NCI-H748 (cell line): ENCODE data around the gene ZNF267.
"Not testable (repeated sequence)": the region's sequence is repeated elsewhere in the genome, so short reads cannot be mapped to it uniquely, and the experiment has no call there.

ENCODE experiments used
- DNase-seq: peaks from one replicate; lab custom pipeline; 2025; ENCODE audit not compliant: unreplicated experiment; lab: John Stamatoyannopoulos, UW

Gene ZNF267

DNA sequence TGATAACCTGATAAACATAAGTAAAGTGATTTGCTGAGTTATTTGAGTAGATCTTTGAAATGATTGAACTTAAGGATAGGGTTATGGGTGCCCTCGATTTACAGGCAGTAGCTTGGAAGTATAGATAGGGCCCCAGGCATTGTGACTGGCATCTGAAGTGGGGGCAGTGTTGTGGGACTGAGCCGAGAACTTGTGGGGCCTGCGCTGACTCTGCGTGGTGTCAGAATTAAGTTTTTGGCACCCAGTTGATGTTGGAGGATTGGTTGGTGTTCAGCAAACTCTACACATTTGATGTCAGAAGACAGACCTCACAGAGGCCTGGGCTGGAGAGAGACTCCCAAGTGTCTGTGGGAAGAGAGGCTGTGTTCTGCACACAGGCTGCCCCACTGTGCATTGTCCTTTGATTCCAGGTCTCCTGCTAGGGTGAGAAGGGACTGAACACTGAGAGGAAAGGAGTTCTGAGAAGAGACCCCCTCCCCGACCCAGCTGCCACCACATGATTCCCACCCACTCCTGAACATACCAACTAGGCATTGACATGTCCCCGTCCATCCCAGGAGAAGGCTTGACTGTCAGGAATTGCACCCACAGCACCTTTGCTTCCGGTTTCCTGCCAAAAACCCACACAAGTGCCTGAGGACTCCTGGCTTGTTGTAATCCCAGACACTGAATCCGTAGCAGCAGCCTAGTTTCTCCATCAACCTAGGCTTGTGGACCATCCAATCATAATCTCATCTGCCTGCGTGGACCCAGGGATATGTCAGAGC is 4.5 kb downstream of the ZNF267 start:
- DNase-seq: no peak

DNA sequence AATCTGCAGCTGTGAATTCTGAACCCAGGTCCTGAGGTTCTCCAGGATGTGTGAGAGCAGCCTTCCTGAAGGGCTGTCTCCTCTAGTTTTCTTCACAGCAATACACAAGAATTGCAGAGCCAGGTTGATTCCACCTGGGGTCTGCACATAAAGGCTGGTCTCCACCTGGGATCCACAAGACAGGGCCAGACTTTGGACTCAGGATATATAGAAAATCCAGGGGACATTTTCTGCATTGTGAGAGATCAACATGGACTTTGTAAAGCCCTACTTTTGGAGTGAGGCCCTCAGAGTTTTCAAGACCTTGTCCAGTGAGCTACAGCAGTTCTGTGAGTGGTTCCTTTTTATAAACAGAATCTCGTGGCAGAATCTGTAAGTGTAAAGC is 6.3 kb downstream of the ZNF267 start:
- no peak for DNase-seq

DNA sequence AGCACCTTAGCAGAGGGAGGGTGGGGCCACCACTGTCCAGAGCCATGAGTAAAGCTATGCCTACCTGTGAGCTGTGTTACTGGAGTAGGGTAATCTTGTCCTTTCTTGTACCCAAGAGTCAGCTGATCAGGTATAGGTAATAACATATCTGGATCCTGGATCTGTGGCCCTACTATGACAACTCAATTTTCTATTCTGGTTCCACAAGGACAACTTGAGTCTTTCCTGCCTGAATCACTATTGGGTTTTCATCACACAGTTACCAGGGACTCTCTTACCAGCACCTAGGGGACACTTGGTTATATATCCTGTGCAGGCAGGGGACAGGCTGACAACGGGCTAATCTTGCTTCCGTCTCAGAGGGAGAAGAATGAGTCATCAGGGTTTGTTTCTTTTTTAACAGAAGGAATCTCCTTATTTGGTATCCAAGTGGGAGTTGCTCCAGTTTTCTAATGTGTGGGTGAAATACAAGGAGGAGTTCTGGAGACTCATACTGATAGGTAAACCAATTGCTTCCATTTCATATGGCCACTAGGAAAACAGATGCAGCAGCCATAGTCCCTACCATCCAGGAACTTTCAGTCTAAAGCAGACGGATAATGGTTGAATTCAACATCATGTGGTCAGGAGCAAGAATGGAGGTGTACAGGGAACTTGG is 6.8 kb downstream of the ZNF267 start:
- no peak for DNase-seq

DNA sequence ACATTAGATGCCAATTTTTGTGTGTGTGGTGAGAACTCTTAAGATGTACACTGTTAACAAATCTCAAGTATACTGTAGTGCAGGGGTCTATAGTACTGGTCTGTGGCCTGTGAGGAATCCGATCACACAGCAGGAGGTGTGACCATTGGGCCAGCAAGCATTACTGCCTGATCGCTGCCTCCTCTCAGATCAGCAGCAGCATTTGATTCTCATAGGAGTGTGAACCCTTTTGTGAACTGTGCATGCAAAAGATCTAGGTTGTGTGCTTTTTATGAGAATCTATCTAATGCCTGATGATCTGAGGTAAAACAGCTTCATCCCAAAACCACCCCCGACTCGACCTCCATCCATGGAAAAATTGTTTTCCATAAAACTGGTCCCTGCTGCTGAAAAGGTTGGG is 12.6 kb downstream of the ZNF267 start:
- DNase-seq: no peak

DNA sequence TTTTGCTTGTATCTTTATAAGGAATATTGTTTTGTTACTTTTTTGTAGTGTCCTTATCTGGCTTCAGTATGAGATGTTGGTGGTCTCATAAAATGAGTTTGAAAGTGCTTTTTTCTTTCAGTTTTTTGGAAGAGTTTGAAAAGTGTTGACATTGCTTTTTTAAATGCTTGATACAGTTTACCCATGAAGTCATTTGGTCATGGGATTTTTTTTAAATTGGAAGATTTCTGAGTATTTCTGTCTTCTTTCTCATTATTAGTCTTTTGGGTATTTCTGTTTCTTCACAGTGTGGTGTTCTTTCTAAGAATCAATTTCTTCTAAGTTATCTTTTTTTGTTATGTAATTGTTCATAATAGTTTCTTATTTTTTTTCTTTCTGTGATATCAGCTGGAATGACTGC is 15.1 kb downstream of the ZNF267 start:
- no peak for DNase-seq

DNA sequence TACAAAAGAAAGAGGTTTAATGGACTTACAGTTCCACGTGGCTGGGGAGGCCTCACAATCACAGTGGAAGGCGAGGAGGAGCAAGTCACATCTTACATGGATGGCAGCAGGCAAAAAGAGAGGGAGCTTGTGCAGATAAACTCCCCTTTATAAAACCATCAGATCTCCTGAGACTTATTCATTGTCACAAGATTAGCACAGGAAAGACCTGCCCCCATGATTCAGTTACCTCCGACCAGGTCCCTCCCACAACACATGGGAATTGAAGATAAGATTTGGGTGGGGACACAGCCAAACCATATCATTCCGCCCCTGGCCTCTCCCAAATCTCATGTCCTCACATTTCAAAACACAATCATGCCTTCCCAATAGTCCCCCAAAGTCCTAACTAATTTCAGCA is 18.5 kb downstream of the ZNF267 start:
- not testable (repeated sequence) for DNase-seq

DNA sequence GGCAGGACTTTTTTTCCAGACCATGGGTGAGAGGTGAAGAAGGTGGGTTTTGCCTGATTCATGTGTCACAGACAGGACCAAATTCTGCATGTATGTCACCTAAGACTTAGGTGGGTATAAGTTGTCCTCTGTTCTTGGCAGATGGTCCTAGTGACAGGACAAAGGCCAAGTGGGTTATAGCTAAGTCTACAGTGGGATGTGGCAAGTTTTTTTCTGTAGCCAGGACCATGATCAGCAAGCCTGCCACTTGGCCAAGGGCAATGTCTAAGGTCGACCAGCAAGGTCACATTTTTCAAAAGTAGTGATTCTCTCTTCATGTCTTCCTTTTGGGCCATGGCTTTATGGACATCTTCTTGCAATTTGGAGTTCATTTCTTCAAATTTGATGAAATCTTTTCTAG is 20.2 kb downstream of the ZNF267 start:
- no peak for DNase-seq

DNA sequence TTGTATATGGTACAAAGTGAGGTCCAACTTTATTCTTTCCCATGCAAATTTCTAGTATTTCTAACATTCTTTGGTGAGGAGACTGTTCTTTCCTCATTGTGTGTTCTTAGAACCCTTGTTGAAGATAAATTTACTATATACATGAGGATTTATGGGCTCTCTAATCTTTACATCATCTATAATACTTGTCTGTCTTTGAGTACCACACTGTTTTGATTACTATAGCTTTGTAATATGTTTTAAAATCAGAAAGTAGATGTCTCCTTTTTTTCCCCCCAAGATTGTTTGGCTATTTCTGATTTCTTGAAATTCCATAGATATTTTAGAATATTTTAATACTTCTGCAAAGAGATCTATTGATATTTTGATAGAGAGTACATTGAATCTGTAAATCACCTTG is 23.7 kb downstream of the ZNF267 start:
- DNase-seq: no peak

DNA sequence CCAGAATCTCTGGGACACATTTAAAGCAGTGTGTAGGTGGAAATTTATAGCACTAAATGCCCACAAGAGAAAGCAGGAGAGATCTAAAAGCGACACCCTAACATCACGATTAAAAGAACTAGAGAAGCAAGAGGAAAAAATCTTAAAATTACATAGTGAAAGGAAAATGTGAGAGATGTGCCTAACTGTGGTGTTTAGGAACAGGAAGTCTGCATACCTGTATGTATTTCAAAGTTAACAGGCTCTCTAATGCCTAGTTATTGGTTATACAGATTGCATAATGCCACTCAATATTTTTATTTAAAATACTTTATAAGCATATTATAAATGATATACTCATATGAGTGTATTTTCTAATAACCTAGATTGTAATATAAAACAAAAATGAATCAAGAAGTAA is 25.9 kb downstream of the ZNF267 start:
- DNase-seq: no peak

DNA sequence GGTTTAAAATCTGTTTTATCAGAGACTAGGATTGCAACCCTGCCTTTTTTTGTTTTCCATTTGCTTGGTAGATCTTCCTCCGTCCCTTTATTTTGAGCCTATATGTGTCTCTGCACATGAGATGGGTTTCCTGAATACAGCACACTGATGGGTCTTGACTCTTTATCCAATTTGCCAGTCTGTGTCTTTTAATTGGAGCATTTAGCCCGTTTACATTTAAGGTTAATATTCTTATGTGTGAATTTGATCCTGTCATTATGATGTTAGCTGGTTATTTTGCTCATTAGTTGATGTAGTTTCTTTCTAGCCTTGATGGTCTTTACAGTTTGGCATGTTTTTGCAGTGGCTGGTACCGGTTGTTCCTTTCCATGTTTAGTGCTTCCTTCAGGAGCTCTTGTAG is 31.0 kb downstream of the ZNF267 start:
- DNase-seq: not testable (repeated sequence)

DNA sequence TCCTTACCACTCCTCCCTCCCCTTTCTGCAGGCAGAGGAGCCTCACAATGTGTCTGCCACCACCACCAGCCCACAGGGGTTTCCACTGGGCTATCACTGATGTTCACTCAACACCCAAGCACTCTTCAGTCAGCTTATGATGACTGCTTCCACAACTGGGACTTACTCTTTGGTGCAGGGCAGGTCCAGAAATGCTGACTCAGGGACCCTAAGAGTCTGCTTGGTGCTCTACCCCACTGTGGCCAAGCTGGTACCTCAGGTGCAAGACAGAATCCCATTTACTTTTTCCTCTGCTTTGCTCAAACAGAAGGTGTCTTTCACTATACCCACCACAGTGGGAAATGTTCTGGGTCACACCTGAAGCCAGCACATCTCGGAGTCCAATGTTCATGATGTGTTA is 40.1 kb downstream of the ZNF267 start:
- DNase-seq: no peak

DNA sequence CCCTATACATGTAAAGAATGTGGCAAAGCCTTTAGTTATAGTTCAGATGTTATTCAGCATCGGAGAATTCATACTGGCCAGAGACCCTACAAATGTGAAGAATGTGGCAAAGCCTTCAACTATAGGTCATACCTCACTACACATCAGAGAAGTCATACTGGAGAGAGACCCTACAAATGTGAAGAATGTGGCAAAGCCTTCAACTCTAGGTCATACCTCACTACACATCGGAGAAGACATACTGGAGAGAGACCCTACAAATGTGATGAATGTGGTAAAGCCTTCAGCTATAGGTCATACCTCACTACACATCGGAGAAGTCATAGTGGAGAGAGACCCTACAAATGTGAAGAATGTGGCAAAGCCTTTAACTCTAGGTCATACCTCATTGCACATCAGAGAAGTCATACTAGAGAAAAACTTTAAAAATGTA is 42.5 kb downstream of the ZNF267 start:
- DNase-seq: no peak

DNA sequence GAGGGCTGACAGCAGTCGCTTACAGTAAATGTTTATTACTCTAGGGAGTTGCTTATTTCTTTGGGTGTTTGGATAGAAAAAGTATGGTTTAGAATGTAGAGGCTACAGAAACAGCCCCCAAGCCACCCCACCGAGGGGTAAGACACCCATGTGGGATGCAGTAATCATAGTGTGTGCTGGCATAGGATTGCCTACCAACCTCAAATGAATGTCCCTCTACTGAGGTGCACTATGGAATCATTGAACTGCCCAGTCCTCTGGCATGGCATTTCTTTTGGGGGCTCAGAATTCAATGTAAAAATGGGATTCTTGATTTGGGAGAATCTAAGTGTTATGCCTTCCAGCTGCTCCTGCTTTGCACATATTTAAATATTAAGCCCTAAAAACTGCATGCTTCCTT is 46.8 kb downstream of the ZNF267 start:
- no peak for DNase-seq

DNA sequence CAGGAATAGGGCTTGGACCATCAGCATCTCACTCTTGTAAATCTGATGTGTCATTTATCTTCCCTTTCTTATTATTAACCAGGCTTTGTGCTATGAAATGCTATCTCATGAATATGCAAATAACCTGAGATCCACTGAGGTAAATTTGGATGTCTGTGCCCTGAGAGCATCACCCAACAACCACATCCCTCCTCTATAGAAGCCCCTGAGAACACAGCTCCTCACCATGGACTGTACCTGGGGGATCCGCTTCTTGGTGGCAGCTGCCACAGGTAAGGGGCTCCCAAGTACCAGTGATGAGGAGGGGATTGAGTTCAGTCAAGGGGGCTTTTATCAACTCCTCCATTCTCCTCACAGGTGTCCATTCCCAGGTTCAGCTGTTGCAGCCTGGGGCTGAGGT is 78.2 kb downstream of the ZNF267 start:
- DNase-seq: not testable (repeated sequence)

DNA sequence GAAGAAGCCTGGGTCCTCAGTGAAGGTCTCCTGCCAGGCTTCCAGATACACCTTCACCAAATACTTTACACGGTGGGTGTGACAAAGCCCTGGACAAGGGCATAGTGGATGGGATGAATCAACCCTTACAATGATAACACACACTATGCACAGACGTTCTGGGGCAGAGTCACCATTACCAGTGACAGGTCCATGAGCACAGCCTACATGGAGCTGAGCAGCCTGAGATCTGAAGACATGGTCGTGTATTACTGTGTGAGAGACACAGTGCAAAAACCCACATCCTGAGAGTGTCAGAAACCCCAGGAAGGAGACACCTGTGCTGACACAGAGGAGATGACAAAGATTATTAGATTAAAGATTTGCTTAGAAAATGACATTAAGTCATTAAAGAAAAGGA is 78.6 kb downstream of the ZNF267 start:
- DNase-seq: not testable (repeated sequence)

DNA sequence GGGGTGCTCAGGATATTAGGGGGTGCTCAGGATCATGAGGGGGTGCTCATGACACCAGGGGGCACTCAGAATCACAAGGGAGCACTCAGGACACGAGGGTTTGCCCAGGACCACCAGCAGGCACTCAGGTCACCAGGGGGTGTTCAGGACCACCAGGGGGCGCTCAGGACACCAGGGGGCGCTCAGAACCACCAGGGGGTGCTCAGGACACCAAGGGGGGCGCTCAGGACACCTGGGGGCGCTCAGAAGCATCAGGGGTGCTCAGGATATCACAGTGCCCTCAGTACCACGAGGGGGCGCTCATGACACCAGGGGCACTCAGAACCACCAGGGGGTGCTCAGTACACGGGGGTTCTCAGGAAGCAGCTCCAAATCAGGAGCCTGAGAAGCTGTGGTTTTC is 82.6 kb downstream of the ZNF267 start:
- not testable (repeated sequence) for DNase-seq

DNA sequence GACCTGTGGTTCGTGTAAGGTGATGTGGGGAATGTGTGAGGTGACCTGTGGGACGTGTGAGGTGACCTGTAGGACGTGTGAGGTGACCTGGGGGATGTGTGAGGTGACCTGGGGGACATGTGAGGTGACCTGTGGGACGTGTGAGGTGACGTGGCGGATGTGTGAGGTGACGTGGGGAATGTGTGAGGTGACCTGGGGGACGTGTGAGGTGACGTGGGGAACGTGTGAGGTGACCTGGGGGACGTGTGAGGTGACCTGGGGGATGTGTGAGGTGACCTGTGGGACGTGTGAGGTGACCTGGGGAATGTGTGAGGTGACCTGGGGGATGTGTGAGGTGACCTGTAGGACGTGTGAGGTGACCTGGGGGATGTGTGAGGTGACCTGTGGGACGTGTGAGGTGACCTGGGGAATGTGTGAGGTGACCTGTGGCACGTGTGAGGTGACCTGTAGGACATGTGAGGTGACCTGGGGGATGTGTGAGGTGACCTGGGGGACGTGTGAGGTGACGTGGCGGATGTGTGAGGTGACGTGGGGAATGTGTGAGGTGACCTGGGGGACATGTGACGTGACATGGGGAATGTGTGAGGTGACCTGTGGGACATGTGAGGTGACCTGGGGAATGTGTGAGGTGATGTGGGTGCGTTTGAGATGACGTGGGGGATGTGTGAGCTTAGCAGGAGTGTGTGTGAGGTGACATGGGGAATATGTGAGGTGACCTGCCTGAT is 86.7 kb downstream of the ZNF267 start:
- not testable (repeated sequence) for DNase-seq
